Prostate gland (tissue), 2 donors: ENCODE results near the gene POLA1.

Experiments
- CTCF ChIP-seq, 4 experiments: fragments of 200-600 bp in 2 of 4; fragments of 450-650 bp in 2 of 4; sonication (generic) in 2 of 4; IDR thresholded peaks; 1 replicate in 3 of 4; 2 replicates in 1 of 4; pipeline ENCODE4 v1.5.1; 2016 to 2019; ENCODE audit warnings: antibody characterized with exemption in 4 of 4, mild to moderate bottlenecking in 2 of 4, moderate library complexity in 2 of 4
- POLR2A ChIP-seq: fragments of 450-650 bp; IDR thresholded peaks from one replicate; pipeline ENCODE4 v1.6.1; 2016; ENCODE audit warnings: antibody characterized with exemption, mild to moderate bottlenecking

GRCh38 chrX:24955372-24955930 lies 261.7 kb downstream of the POLA1 start:
- TF ChIP-seq CTCF (IDR thresholded peaks at IDR 0.05): no peak
- TF ChIP-seq POLR2A: no peak
